H9 (cell line): ENCODE data around the gene MYOD1. TPM values are rescaled to one million over a fixed set of nuclear protein-coding genes. Genes with fewer than 3 reads are reported as not detected.

Experiments
- DNase-seq: peaks from one replicate; pipeline ENCODE4 v3.0.0-alpha.2; 2017
- H2AFZ ChIP-seq: one replicate; pipeline ENCODE4 v1.6.1; 2013; ENCODE audit warnings: mild to moderate bottlenecking, low read length, control low read depth, moderate library complexity
- H2AK5ac ChIP-seq: 2 replicates; pipeline ENCODE4 v1.6.1; 2013; ENCODE audit warnings: low read length, control low read depth, mixed read lengths; ENCODE audit not compliant: insufficient read length
- H2BK120ac ChIP-seq: one replicate; pipeline ENCODE4 v1.6.1; 2013; ENCODE audit warnings: low read depth, mild to moderate bottlenecking, low read length, control low read depth, inconsistent platforms; ENCODE audit not compliant: poor library complexity, severe bottlenecking
- H2BK12ac ChIP-seq: 2 replicates; pipeline ENCODE4 v1.6.1; 2013; ENCODE audit warnings: low read length, control low read depth, mixed read lengths, low read depth; ENCODE audit not compliant: insufficient read length
- H2BK15ac ChIP-seq: 2 replicates; pipeline ENCODE4 v1.6.1; 2013; ENCODE audit warnings: low read depth, low read length, control low read depth
- H2BK20ac ChIP-seq: one replicate; pipeline ENCODE4 v1.6.1; 2013; ENCODE audit warnings: low read depth, mild to moderate bottlenecking, low read length, control low read depth, inconsistent platforms; ENCODE audit not compliant: poor library complexity, severe bottlenecking
- H2BK5ac ChIP-seq: 2 replicates; pipeline ENCODE4 v1.6.1; 2013; ENCODE audit warnings: low read length, control low read depth, mixed read lengths; ENCODE audit not compliant: insufficient read length
- H3K14ac ChIP-seq: 2 replicates; pipeline ENCODE4 v1.6.1; 2013; ENCODE audit warnings: low read length, control low read depth; ENCODE audit not compliant: insufficient read depth
- H3K18ac ChIP-seq: 2 replicates; pipeline ENCODE4 v1.6.1; 2013; ENCODE audit warnings: low read depth, mild to moderate bottlenecking, mixed read lengths, low read length, control low read depth; ENCODE audit not compliant: insufficient read length
- H3K23ac ChIP-seq: 2 replicates; pipeline ENCODE4 v1.6.1; 2013; ENCODE audit warnings: low read length, control low read depth, mixed read lengths, low read depth; ENCODE audit not compliant: insufficient read length
- H3K23me2 ChIP-seq: 2 replicates; pipeline ENCODE4 v1.6.1; 2013; ENCODE audit warnings: low read depth, mild to moderate bottlenecking, mixed read lengths, low read length, control low read depth; ENCODE audit not compliant: insufficient read length, poor library complexity, severe bottlenecking
- H3K27ac ChIP-seq: 2 replicates; pipeline ENCODE4 v1.5.1; 2013; ENCODE audit warnings: low read length, control low read depth, mixed read lengths, low read depth; ENCODE audit not compliant: insufficient read length
- H3K27me3 ChIP-seq: 2 replicates; pipeline ENCODE4 v1.6.1; 2013; ENCODE audit warnings: low read length, control low read depth, inconsistent platforms; ENCODE audit not compliant: insufficient read depth
- H3K4ac ChIP-seq: 2 replicates; pipeline ENCODE4 v1.6.1; 2013; ENCODE audit warnings: low read depth, mild to moderate bottlenecking, control low read depth, inconsistent platforms, low read length, moderate library complexity
- H3K4me1 ChIP-seq: 2 replicates; pipeline ENCODE4 v1.6.1; 2013; ENCODE audit warnings: low read length, control low read depth, inconsistent platforms; ENCODE audit not compliant: insufficient read depth
- H3K4me2 ChIP-seq: 2 replicates; pipeline ENCODE4 v1.6.1; 2013; ENCODE audit warnings: low read length, control low read depth, mixed read lengths; ENCODE audit not compliant: insufficient read length, insufficient read depth
- H3K56ac ChIP-seq: 2 replicates; pipeline ENCODE4 v1.6.1; 2013; ENCODE audit warnings: low read depth, mild to moderate bottlenecking, mixed read lengths, low read length, control low read depth; ENCODE audit not compliant: insufficient read length
- H3K79me1 ChIP-seq: 2 replicates; pipeline ENCODE4 v1.6.1; 2013; ENCODE audit warnings: low read depth, mild to moderate bottlenecking, moderate library complexity, low read length, control low read depth, inconsistent platforms; ENCODE audit not compliant: insufficient read depth, poor library complexity, severe bottlenecking
- H3K79me2 ChIP-seq: 2 replicates; pipeline ENCODE4 v1.6.1; 2013; ENCODE audit warnings: low read length, control low read depth, inconsistent platforms; ENCODE audit not compliant: insufficient read depth
- H3K9ac ChIP-seq: 2 replicates; pipeline ENCODE4 v1.6.1; 2013; ENCODE audit warnings: low read length, control low read depth, mixed read lengths; ENCODE audit not compliant: insufficient read length; ENCODE audit errors: extremely low read depth
- H3K9me3 ChIP-seq: one replicate; pipeline ENCODE4 v1.6.1; 2013; ENCODE audit warnings: low read depth, low read length, inconsistent platforms; ENCODE audit not compliant: control insufficient read depth
- H3T11ph ChIP-seq: one replicate; pipeline ENCODE4 v1.6.1; 2013; ENCODE audit warnings: mild to moderate bottlenecking, low read length, control low read depth, inconsistent platforms
- H4K20me1 ChIP-seq: one replicate; pipeline ENCODE4 v1.6.1; 2013; ENCODE audit not compliant: control insufficient read depth, insufficient read length, insufficient read depth
- H4K5ac ChIP-seq: 2 replicates; pipeline ENCODE4 v1.6.1; 2013; ENCODE audit warnings: low read depth, mild to moderate bottlenecking, mixed read lengths, low read length, control low read depth; ENCODE audit not compliant: insufficient read length
- H4K8ac ChIP-seq: replicated peaks from 2 replicates; pipeline ENCODE4 v1.6.1; 2013; ENCODE audit warnings: low read length, control low read depth, mixed read lengths, low read depth; ENCODE audit not compliant: insufficient read length
- H4K91ac ChIP-seq: 2 replicates; pipeline ENCODE4 v1.6.1; 2013; ENCODE audit warnings: low read depth, mild to moderate bottlenecking, moderate library complexity, mixed read lengths, low read length, control low read depth; ENCODE audit not compliant: insufficient read length
- H3K27ac Mint-ChIP-seq, 3 experiments: 2 replicates in 2 of 3; 3 replicates in 1 of 3; pipeline ENCODE4 v1.8.0; 2020 to 2021; ENCODE audit warnings: mixed read lengths in 3 of 3, mild to moderate bottlenecking in 1 of 3, moderate library complexity in 1 of 3
- H3K27me3 Mint-ChIP-seq: 2 replicates; pipeline ENCODE4 v1.8.0; 2021; ENCODE audit warnings: low read depth, mild to moderate bottlenecking, moderate library complexity, mixed read lengths
- H3K36me3 Mint-ChIP-seq, 3 experiments: 2 replicates in 2 of 3; 3 replicates in 1 of 3; pipeline ENCODE4 v1.8.0; 2020 to 2021; ENCODE audit warnings: low read depth in 3 of 3, mixed read lengths in 3 of 3; ENCODE audit not compliant: insufficient read depth in 1 of 3
- H3K4me1 Mint-ChIP-seq, 2 experiments: 2 replicates each; pipeline ENCODE4 v1.8.0; 2020; ENCODE audit warnings: mixed read lengths in 2 of 2
- H3K4me3 Mint-ChIP-seq, 2 experiments: 2 replicates in 1 of 2; 3 replicates in 1 of 2; pipeline ENCODE4 v1.8.0; 2020 to 2021; ENCODE audit warnings: mild to moderate bottlenecking in 2 of 2, mixed read lengths in 2 of 2, moderate library complexity in 1 of 2
- H3K9me3 Mint-ChIP-seq, 2 experiments: 2 replicates in 1 of 2; 3 replicates in 1 of 2; pipeline ENCODE4 v1.8.0; 2020; ENCODE audit warnings: mild to moderate bottlenecking in 2 of 2, mixed read lengths in 2 of 2, moderate library complexity in 1 of 2
- WGBS: extraction: QIAGEN DNeasy Blood & Tissue Kit; methylation state at CpG from one replicate; pipeline ENCODE4 v1.1.7; 2013; ENCODE audit warnings: missing lambda C conversion rate, low lambda C conversion rate, mixed read lengths; ENCODE audit not compliant: insufficient read length; ENCODE audit errors: extremely low coverage; 5-methylcytosine and 5-hydroxymethylcytosine counted together
- total RNA-seq: library from RNA; stranded (reverse); gene quantifications from 2 replicates; pipeline ENCODE4 v1.2.1, GENCODE V29; 2021
- TF ChIP-seq, protein P1 (sequence below): fragments of 200-600 bp; sonication (generic); conservative IDR thresholded peaks from 3 replicates; pipeline ENCODE4 v1.8.0; 2021; ENCODE audit warnings: antibody characterized with exemption, mild to moderate bottlenecking

MYOD1 gene
- total RNA-seq, 1 experiment from 2014 or later = not detected

DNA sequence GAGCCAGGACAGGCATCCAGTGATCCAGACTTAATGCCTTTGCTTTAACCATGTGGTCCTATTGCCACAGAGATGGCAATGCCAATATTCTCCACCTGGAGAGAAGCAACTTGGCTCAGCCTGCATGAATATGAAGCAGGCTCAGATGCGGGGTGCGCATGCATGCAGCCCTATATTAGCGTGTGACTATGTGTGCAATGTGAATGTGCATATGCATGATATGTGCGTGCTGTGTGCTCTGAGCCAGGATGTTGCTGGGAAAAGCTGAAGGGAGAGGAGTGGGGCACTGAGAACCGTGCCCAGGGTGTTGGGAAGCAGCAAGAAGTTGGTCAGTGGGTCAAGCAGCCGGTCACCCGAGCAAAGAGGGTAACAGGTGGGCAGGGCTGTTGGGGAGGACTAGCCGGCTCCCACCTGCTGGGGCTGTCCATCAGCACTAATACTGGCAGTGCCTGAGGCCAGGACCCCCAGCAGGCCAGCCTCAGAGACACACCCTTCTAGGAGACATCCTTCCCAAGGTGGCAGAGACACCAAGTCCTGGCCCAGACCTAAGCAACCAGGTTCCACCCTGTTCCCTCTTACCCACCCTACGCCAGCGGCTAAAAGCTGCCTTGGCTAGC, 24.8 kb upstream of the MYOD1 start:
- Histone ChIP-seq H3K9ac (no peak overlapping the region), H3K4ac (no peak overlapping the region), H2BK5ac (no peak overlapping the region), H2BK12ac (no peak overlapping the region), H3K79me1 (no peaks in the 10 kb centered on the region), H4K8ac (no peak overlapping the region), H3K4me1 (no peaks in the 10 kb centered on the region), H3K23ac (no peak overlapping the region), H3K9me3 (no peaks in the 10 kb centered on the region), H3K56ac (no peak overlapping the region), H4K5ac (no peak overlapping the region), H3K4me2 (no peak overlapping the region), H2AFZ (no peak overlapping the region), H2BK15ac (no peak overlapping the region), H3K18ac (no peak overlapping the region), H3K14ac (no peak overlapping the region), H3K27ac (no peak overlapping the region), H3K23me2 (peaks cover 4% of the 10 kb centered on the region), H2BK20ac (no peak overlapping the region), H2AK5ac (no peak overlapping the region), H4K91ac (no peak overlapping the region), H3K27me3 (peaks cover 19% of the 10 kb centered on the region), H3K79me2 (0 out of 2 replicates have a peak, but pooled peaks cover 1% of the 10 kb centered on the region), H3T11ph (no peak overlapping the region), H2BK120ac (no peak overlapping the region), H4K20me1 (no peaks in the 10 kb centered on the region)
- DNase-seq = no peak
- no CpG with 5 or more reads among the region's 10 CpGs for WGBS
- H3K27me3 Mint-ChIP-seq = peaks cover 69% of the 10 kb centered on the region
- H3K36me3 Mint-ChIP-seq = no peaks in the 10 kb centered on the region
- no peaks in the 10 kb centered on the region for H3K9me3 Mint-ChIP-seq
- no peak overlapping the region; a peak in 1 of 5 replicates for H3K4me3 Mint-ChIP-seq
- no peak overlapping the region for H3K27ac Mint-ChIP-seq
- TF ChIP-seq, protein P1, sequence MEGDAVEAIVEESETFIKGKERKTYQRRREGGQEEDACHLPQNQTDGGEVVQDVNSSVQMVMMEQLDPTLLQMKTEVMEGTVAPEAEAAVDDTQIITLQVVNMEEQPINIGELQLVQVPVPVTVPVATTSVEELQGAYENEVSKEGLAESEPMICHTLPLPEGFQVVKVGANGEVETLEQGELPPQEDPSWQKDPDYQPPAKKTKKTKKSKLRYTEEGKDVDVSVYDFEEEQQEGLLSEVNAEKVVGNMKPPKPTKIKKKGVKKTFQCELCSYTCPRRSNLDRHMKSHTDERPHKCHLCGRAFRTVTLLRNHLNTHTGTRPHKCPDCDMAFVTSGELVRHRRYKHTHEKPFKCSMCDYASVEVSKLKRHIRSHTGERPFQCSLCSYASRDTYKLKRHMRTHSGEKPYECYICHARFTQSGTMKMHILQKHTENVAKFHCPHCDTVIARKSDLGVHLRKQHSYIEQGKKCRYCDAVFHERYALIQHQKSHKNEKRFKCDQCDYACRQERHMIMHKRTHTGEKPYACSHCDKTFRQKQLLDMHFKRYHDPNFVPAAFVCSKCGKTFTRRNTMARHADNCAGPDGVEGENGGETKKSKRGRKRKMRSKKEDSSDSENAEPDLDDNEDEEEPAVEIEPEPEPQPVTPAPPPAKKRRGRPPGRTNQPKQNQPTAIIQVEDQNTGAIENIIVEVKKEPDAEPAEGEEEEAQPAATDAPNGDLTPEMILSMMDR = no peak
- H3K4me1 Mint-ChIP-seq = peaks cover 0 to 16% of the 10 kb centered on the region in 2 experiments; a peak in 3 of 4 replicates
